OCI-LY7 (cell line): ENCODE data around the gene CNOT1.

Source experiments
- EZH2phosphoT487 ChIP-seq: fragments of 200-600 bp; sonication (generic); IDR thresholded peaks from 2 replicates; pipeline ENCODE4 v1.6.1; 2018; ENCODE audit warnings: low read depth, borderline replicate concordance, mild to moderate bottlenecking, mixed run types, antibody characterized with exemption, low read length, moderate library complexity, mixed read lengths
- TF ChIP-seq, protein P1 (sequence below): fragments of 200-600 bp; sonication (generic); conservative IDR thresholded peaks from 2 replicates; pipeline ENCODE4 v1.5.1; 2014; ENCODE audit warnings: mild to moderate bottlenecking, antibody characterized with exemption, low read length, moderate library complexity, mixed read lengths

DNA sequence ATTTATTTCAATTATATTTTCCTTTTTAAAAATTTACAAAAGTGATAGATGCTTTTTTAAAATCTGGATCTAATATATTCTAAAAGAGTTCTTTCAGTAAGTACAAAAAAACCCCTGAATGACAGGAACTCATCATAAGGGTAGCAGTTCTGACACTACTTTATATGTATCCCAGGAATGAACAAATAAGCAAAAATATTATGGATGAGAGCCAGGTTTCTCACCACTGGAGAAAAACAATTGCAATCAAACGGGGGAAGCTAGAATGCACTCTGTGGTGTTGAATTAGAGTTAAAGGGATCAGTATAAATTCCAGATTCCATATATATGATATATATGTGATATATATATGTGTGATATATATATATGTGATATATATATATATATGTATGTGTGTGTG lies 152.8 kb downstream of the CNOT1 start:
- TF ChIP-seq EZH2phosphoT487 = no peak
- TF ChIP-seq, protein P1, sequence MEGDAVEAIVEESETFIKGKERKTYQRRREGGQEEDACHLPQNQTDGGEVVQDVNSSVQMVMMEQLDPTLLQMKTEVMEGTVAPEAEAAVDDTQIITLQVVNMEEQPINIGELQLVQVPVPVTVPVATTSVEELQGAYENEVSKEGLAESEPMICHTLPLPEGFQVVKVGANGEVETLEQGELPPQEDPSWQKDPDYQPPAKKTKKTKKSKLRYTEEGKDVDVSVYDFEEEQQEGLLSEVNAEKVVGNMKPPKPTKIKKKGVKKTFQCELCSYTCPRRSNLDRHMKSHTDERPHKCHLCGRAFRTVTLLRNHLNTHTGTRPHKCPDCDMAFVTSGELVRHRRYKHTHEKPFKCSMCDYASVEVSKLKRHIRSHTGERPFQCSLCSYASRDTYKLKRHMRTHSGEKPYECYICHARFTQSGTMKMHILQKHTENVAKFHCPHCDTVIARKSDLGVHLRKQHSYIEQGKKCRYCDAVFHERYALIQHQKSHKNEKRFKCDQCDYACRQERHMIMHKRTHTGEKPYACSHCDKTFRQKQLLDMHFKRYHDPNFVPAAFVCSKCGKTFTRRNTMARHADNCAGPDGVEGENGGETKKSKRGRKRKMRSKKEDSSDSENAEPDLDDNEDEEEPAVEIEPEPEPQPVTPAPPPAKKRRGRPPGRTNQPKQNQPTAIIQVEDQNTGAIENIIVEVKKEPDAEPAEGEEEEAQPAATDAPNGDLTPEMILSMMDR = no peak
